Prostate gland (tissue), 2 donors: ENCODE results near the gene EIF3B.

Experiments used
- CTCF ChIP-seq, 4 experiments: fragments of 200-600 bp in 2 of 4; fragments of 450-650 bp in 2 of 4; sonication (generic) in 2 of 4; IDR thresholded peaks; 1 replicate in 3 of 4; 2 replicates in 1 of 4; pipeline ENCODE4 v1.5.1; 2016 to 2019; ENCODE audit warnings: antibody characterized with exemption in 4 of 4, mild to moderate bottlenecking in 2 of 4, moderate library complexity in 2 of 4
- POLR2A ChIP-seq: fragments of 450-650 bp; IDR thresholded peaks from one replicate; pipeline ENCODE4 v1.6.1; 2016; ENCODE audit warnings: antibody characterized with exemption, mild to moderate bottlenecking
- POLR2AphosphoS5 ChIP-seq: sonication (generic); formaldehyde crosslinking; IDR thresholded peaks from one replicate; pipeline ENCODE4 v1.6.1; 2017; ENCODE audit warnings: antibody characterized with exemption

GRCh38 chr7:2353936-2354185 is 766 bp upstream of the EIF3B start:
- no peak for TF ChIP-seq CTCF (IDR thresholded peaks at IDR 0.05)
- TF ChIP-seq POLR2AphosphoS5 = peak; percentile 69
- no peak for TF ChIP-seq POLR2A
